ENCODE results near the gene PRLHR. TPM values are rescaled to one million over a fixed set of nuclear protein-coding genes. Genes with fewer than 3 reads are reported as not detected.

The PRLHR gene
- total RNA-seq, 1 experiment from 2014 or later = not detected

- Mint-ChIP-seq H3K36me3 (ENCODE audit: insufficient read depth, unreplicated experiment) (no peaks in the 10 kb centered on the region), H3K9me3 (ENCODE audit: unreplicated experiment) (no peaks in the 10 kb centered on the region), H3K27me3 (ENCODE audit: insufficient read depth, unreplicated experiment) (no peaks in the 10 kb centered on the region), H3K4me1 (ENCODE audit: insufficient read depth, unreplicated experiment) (peaks cover 21% of the 10 kb centered on the region), H3K27ac (ENCODE audit: low read depth, unreplicated experiment) (no peak overlapping the region), H3K4me3 (ENCODE audit: unreplicated experiment) (no peak overlapping the region)
- BruUV-seq (replicated peaks) = no TSS peak
- ChIA-PET POLR2A (no interaction called here), CTCF (interaction anchor here (0.7 to 4.2 kb wide), 5 partner anchors 12 to 1812 kb away, joined by 3 to 42 read pairs (median 3); no protein-coding TSS in a partner anchor)
- intact Hi-C loops (cut with micrococcal nuclease) = loop anchor here (5.0 kb wide), 1 partner anchor 452 kb away; no protein-coding TSS in a partner anchor
- DNase-seq (ENCODE audit: unreplicated experiment) = no peak
- no peak for TF ChIP-seq CTCF (IDR thresholded peaks at IDR 0.05; ENCODE audit: unreplicated experiment)
Measured at GRCh38 chr10:118580702-118581101, 14.7 kb downstream of the PRLHR start.

- H3K9me3 Mint-ChIP-seq (ENCODE audit: unreplicated experiment) = no peaks in the 10 kb centered on the region
- no TSS peak for BruUV-seq (replicated peaks)
- ChIA-PET CTCF (interaction anchor here (9.7 kb wide), 1 partner anchor 147 kb away, joined by 161 read pairs; no protein-coding TSS in a partner anchor), POLR2A (interaction anchor here (0.5 kb wide), 1 partner anchor 182 kb away, joined by 3 read pairs; no protein-coding TSS in a partner anchor)
- TF ChIP-seq CTCF (IDR thresholded peaks at IDR 0.05; ENCODE audit: unreplicated experiment) = no peak
- H3K36me3 Mint-ChIP-seq (ENCODE audit: insufficient read depth, unreplicated experiment) = no peaks in the 10 kb centered on the region
- H3K4me3 Mint-ChIP-seq (ENCODE audit: unreplicated experiment) = no peak overlapping the region
- no peak overlapping the region for H3K27ac Mint-ChIP-seq (ENCODE audit: low read depth, unreplicated experiment)
- no peaks in the 10 kb centered on the region for H3K27me3 Mint-ChIP-seq (ENCODE audit: insufficient read depth, unreplicated experiment)
- peaks cover 24% of the 10 kb centered on the region for H3K4me1 Mint-ChIP-seq (ENCODE audit: insufficient read depth, unreplicated experiment)
- intact Hi-C loops (cut with micrococcal nuclease) = no loop called here
- no peak for DNase-seq (ENCODE audit: unreplicated experiment)
Measured at GRCh38 chr10:118573512-118573911, 21.9 kb downstream of the PRLHR start.

- BruUV-seq (replicated peaks) = no TSS peak
- DNase-seq (ENCODE audit: unreplicated experiment) = no peak
- H3K4me1 Mint-ChIP-seq (ENCODE audit: insufficient read depth, unreplicated experiment) = peaks cover 26% of the 10 kb centered on the region
- no peaks in the 10 kb centered on the region for H3K36me3 Mint-ChIP-seq (ENCODE audit: insufficient read depth, unreplicated experiment)
- H3K27ac Mint-ChIP-seq (ENCODE audit: low read depth, unreplicated experiment) = no peak overlapping the region
- no peaks in the 10 kb centered on the region for H3K9me3 Mint-ChIP-seq (ENCODE audit: unreplicated experiment)
- CTCF ChIA-PET = interaction anchor here (0.6 to 9.7 kb wide), 3 partner anchors 20 to 148 kb away, joined by 3 to 161 read pairs (median 4); no protein-coding TSS in a partner anchor
- POLR2A ChIA-PET = interaction anchor here (0.6 kb wide), 1 partner anchor 11 kb away, joined by 3 read pairs; no protein-coding TSS in a partner anchor
- H3K27me3 Mint-ChIP-seq (ENCODE audit: insufficient read depth, unreplicated experiment) = no peaks in the 10 kb centered on the region
- no peak for TF ChIP-seq CTCF (IDR thresholded peaks at IDR 0.05; ENCODE audit: unreplicated experiment)
- no peak overlapping the region for H3K4me3 Mint-ChIP-seq (ENCODE audit: unreplicated experiment)
- intact Hi-C loops (cut with micrococcal nuclease) = no loop called here
Measured at GRCh38 chr10:118572256-118573041, 23.0 kb downstream of the PRLHR start.

- TF ChIP-seq CTCF (IDR thresholded peaks at IDR 0.05; ENCODE audit: unreplicated experiment) = no peak
- Mint-ChIP-seq H3K4me3 (ENCODE audit: unreplicated experiment) (no peak overlapping the region), H3K4me1 (ENCODE audit: insufficient read depth, unreplicated experiment) (peaks cover 30% of the 10 kb centered on the region), H3K36me3 (ENCODE audit: insufficient read depth, unreplicated experiment) (no peaks in the 10 kb centered on the region), H3K27me3 (ENCODE audit: insufficient read depth, unreplicated experiment) (no peaks in the 10 kb centered on the region), H3K9me3 (ENCODE audit: unreplicated experiment) (no peaks in the 10 kb centered on the region), H3K27ac (ENCODE audit: low read depth, unreplicated experiment) (no peak overlapping the region)
- no TSS peak for BruUV-seq (replicated peaks)
- intact Hi-C loops (cut with micrococcal nuclease) = no loop called here
- CTCF ChIA-PET = interaction anchor here (0.7 to 9.7 kb wide), 6 partner anchors 21 to 229 kb away, joined by 3 to 161 read pairs (median 14); no protein-coding TSS in a partner anchor
- POLR2A ChIA-PET = interaction anchor here (0.7 kb wide), 1 partner anchor 199 kb away, joined by 3 read pairs; no protein-coding TSS in a partner anchor
- no peak for DNase-seq (ENCODE audit: unreplicated experiment)
Measured at GRCh38 chr10:118571123-118571522, 24.3 kb downstream of the PRLHR start.

Data from MCF 10A (cell line).